Upper lobe of right lung (tissue), 1 donor: ENCODE measurements around the gene KSR1. TPM values are rescaled to one million over a fixed set of nuclear protein-coding genes. Genes with fewer than 3 reads are reported as not detected.
A peak's percentile ranks its signal among the peaks of the same experiment; 100 is the strongest.
"Not testable (repeated sequence)": the region's sequence is repeated elsewhere in the genome, so short reads cannot be mapped to it uniquely, and the experiment has no call there.

ENCODE experiments used
- ATAC-seq: fragments of 200-7000 bp; cut with Tn5 transposase; one replicate; pipeline ENCODE4 v1.9.1; 2020; ENCODE audit warnings: mild to moderate bottlenecking, moderate library complexity
- DNase-seq: peaks from one replicate; pipeline ENCODE4 v3.0.0-alpha.2; 2020
- H3K27ac ChIP-seq: fragments of 200-600 bp; one replicate; pipeline ENCODE4 v1.8.0; 2022
- H3K27me3 ChIP-seq: fragments of 200-600 bp; one replicate; pipeline ENCODE4 v1.8.0; 2022; ENCODE audit warnings: mild to moderate bottlenecking
- H3K36me3 ChIP-seq: fragments of 200-600 bp; one replicate; pipeline ENCODE4 v1.8.0; 2022
- H3K4me1 ChIP-seq: fragments of 200-600 bp; one replicate; pipeline ENCODE4 v1.8.0; 2022
- H3K4me3 ChIP-seq: fragments of 200-600 bp; one replicate; pipeline ENCODE4 v1.8.0; 2022; ENCODE audit warnings: mild to moderate bottlenecking
- H3K9me3 ChIP-seq: fragments of 200-600 bp; one replicate; pipeline ENCODE4 v1.8.0; 2022
- CTCF ChIP-seq: fragments of 200-600 bp; IDR thresholded peaks from one replicate; pipeline ENCODE4 v1.8.0; 2022; ENCODE audit warnings: antibody characterized with exemption
- intact Hi-C: fragments of 100-400 bp; cut with DNase I; formaldehyde crosslinking; loops from one replicate; pipeline ENCODE4 v1.11.0; 2022
- total RNA-seq: library from RNA; stranded (reverse); fragmentation: NEBNext Ultra II Directional; extraction: Animal tissue kit (Norgen Biotek cat#: 25700); gene quantifications from one replicate; pipeline ENCODE4 v1.2.1, GENCODE V29; 2021
- donor health status: DM: no; HTN: yes; CAD: no; lungs with severe emphysema.

KSR1 gene
- total RNA-seq, 1 donor from 2014 or later: 52.5 TPM

DNA sequence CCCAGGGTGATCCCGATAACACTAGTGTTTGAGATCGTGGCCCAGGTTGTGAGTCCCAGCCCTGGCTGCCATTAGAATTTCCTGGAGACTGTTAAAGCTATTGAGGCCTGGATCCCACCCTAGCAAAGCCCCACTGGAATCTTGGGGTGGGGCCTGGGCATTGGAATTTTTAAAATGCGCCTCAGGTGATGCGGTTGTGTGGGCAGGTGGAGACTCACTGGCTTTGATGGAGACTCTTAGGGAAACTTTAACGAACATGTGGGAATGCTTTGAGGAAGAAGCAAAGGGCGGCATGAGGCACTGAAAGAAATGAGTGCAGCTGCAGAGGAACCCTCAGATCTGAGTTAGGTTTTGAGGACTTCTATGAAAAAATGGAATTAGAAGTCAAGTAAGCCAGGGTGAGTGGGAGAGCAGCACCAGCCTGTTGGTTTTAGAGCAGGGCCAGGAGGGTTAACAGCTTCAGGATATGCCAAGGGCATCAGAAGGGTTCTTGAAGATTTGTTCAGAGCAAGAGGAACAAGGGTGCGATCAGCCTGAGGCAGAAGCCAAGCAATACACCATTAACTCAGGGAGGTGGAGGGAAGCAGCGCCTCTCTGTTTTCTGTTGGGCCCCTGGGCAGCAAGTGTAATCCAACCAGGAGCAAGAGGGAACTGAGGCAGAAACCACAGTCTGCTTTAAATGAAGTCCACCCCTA lies 42.5 kb downstream of the KSR1 start:
- Histone ChIP-seq H3K27me3 (no peaks in the 10 kb centered on the region), H3K4me3 (no peak overlapping the region), H3K36me3 (no peaks in the 10 kb centered on the region), H3K4me1 (peaks cover 28% of the 10 kb centered on the region), H3K9me3 (no peaks in the 10 kb centered on the region), H3K27ac (no peak overlapping the region)
- no peak for TF ChIP-seq CTCF
- ATAC-seq: peak; percentile 27
- intact Hi-C loops: no loop called here
- DNase-seq: peak; percentile 25

DNA sequence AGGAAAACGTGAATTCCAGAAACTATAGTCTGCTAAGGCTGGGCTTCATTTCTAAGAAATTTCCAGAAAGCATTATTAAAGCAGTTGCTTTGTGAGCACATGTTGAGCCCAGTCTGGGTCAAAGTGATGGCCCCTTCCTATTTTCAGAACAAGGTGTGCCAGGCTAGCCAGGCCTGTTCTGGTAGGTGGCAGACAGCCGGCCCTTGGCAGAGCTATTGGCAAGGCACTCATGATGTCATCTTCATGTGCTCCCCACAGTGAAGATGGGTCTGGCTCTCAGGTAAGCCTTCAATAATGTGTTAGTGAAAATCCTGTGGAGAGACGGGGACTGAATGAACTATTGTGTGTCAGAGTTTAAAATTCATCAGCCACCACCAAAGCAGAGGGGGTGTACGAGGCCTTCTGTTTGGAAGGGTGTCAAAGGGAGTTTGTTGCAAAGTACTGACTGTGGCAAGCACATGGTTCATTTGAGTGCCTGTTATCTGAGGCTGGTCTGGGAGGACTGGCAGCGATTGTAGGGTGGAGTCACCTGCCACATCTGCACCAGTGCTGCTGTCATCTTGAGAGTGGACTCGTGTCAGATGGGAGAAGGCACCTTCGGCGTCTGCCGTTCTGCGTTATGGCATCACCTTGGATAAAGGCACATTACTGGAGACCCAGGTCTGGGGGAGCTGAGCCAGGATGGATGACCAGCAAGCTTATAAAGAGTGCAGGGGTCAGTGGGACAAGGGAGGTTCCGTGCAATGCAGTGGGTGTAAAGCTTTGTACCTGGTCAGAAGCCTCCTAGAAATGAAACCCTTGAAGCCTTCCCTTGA lies 43.4 kb downstream of the KSR1 start:
- no peaks in the 10 kb centered on the region for H3K36me3 ChIP-seq
- no peak overlapping the region for H3K27ac ChIP-seq
- TF ChIP-seq CTCF: no peak
- no peak overlapping the region for H3K4me3 ChIP-seq
- peaks cover 24% of the 10 kb centered on the region for H3K4me1 ChIP-seq
- DNase-seq: peak; percentile 30
- intact Hi-C loops: no loop called here
- no peaks in the 10 kb centered on the region for H3K9me3 ChIP-seq
- H3K27me3 ChIP-seq: no peaks in the 10 kb centered on the region
- ATAC-seq: no peak

- H3K27me3 ChIP-seq, H3K36me3 ChIP-seq, ATAC-seq, H3K27ac ChIP-seq, DNase-seq, intact Hi-C loops, H3K4me3 ChIP-seq, H3K9me3 ChIP-seq: not testable (repeated sequence)
- peaks cover 12% of the 10 kb centered on the region for H3K4me1 ChIP-seq
Measured at GRCh38 chr17:27501338-27501737, 45.1 kb downstream of the KSR1 start.

DNA sequence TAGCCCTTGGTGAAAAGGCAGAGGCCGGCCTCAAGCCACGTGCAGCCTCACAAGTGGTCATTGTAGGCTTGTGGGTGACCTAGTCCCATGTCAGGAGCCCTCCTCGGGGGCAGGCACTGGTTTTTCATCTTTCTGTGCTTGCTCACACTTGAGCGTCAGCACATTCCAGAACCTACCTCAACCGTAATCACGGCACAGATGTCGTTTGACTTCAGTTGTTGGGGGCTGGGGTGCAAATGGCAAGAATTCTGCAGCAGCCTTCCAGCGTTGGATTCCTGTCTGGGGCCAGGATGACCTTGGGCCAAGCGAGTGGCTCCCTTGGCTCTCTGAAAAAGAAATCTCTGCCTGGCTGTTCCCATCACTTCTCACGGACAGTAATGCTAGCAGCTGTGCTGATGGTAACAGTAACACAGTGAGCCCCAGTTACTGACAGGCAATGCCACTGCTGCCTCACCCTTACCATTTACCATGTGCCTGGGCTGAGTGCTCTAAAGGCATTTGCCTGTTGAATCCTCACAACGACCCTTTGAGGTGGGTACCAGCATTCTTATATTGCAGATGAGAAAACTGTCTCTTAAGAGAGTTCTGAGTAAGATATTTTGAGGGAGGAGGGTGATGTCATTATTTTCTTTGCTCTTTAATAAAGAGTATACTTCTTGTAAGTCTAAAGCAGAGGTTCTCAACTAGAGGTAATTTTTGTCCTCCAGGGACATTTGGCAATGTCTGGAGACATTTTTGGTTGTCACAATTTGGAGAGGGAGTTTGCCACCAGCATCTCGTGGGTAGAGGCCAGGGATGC lies 46.5 kb downstream of the KSR1 start:
- H3K36me3 ChIP-seq: no peaks in the 10 kb centered on the region
- ATAC-seq (peak; percentile 40), DNase-seq (no peak)
- H3K27me3 ChIP-seq: no peaks in the 10 kb centered on the region
- no peak overlapping the region for H3K4me3 ChIP-seq
- intact Hi-C loops: no loop called here
- no peak overlapping the region for H3K27ac ChIP-seq
- no peaks in the 10 kb centered on the region for H3K9me3 ChIP-seq
- H3K4me1 ChIP-seq: peaks cover 12% of the 10 kb centered on the region
- TF ChIP-seq CTCF: no peak

DNA sequence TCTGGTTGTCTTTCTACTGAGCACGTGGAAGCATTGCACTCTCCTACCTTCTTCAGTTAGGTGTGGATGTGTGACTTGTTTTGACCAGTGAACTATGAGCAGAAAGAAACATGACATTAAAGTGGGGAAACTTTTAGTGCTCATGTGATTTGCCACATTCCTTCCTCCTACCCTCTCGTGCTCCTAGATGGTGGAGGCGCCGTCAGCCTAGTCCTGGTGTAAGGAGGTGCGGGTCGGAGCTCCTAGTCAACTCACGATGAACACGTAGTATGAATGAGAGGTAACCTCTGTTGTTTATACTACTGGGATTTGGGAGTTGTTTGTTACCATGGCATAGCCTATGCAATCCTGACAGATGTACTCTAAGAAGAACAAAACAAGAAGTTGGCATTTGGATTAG lies 47.4 kb downstream of the KSR1 start:
- Histone ChIP-seq H3K36me3 (no peaks in the 10 kb centered on the region), H3K27ac (no peak overlapping the region), H3K9me3 (no peaks in the 10 kb centered on the region), H3K4me3 (no peak overlapping the region), H3K27me3 (no peaks in the 10 kb centered on the region), H3K4me1 (peaks cover 13% of the 10 kb centered on the region)
- TF ChIP-seq CTCF: no peak
- ATAC-seq: no peak
- no peak for DNase-seq
- intact Hi-C loops: no loop called here
